GM19463 (cell line): ENCODE data around the gene KIAA1217.

Experiments used
- ATAC-seq: cut with Tn5 transposase; IDR thresholded peaks from one replicate; pipeline ENCODE4 v1.9.1; 2021; ENCODE audit warnings: mild to moderate bottlenecking, moderate library complexity; ENCODE audit not compliant: unreplicated experiment

Gene KIAA1217

GRCh38 chr10:24208661-24209431, at the start of gene KIAA1217:
Gene KIAA1217 (plus strand): TSS chr10:24209138. CDS start chr10:24209194, 56 bp downstream.
- peak; percentile 30 for ATAC-seq

GRCh38 chr10:24162206-24162985, 46.5 kb upstream of the KIAA1217 start:
- no peak for ATAC-seq

GRCh38 chr10:24163485-24163884, 45.5 kb upstream of the KIAA1217 start:
- ATAC-seq = no peak

GRCh38 chr10:24168258-24169170, 40.4 kb upstream of the KIAA1217 start:
- ATAC-seq = no peak

- ATAC-seq = no peak
These were observed 38.7 kb upstream of the KIAA1217 start for GRCh38 chr10:24170199-24170598.

GRCh38 chr10:24172909-24173308, 36.0 kb upstream of the KIAA1217 start:
- ATAC-seq = no peak

GRCh38 chr10:24174014-24174413, 34.9 kb upstream of the KIAA1217 start:
- no peak for ATAC-seq

- ATAC-seq = no peak
These were observed 32.3 kb upstream of the KIAA1217 start for GRCh38 chr10:24176658-24177057.

GRCh38 chr10:24177636-24178035, 31.3 kb upstream of the KIAA1217 start:
- no peak for ATAC-seq

- no peak for ATAC-seq
These were observed 28.0 kb upstream of the KIAA1217 start for GRCh38 chr10:24180891-24181290.

- ATAC-seq = no peak
These were observed 24.5 kb upstream of the KIAA1217 start for GRCh38 chr10:24184455-24184854.

- no peak for ATAC-seq
These were observed 15.6 kb upstream of the KIAA1217 start for GRCh38 chr10:24193330-24193729.

GRCh38 chr10:24197263-24197662, 11.7 kb upstream of the KIAA1217 start:
- no peak for ATAC-seq

GRCh38 chr10:24201503-24202180, 7.3 kb upstream of the KIAA1217 start:
- no peak for ATAC-seq

- no peak for ATAC-seq
These were observed 6.8 kb upstream of the KIAA1217 start for GRCh38 chr10:24202181-24202570.

GRCh38 chr10:24205821-24206220, 3.1 kb upstream of the KIAA1217 start:
- ATAC-seq = no peak

GRCh38 chr10:24206334-24206733, 2.6 kb upstream of the KIAA1217 start:
- ATAC-seq = no peak

- no peak for ATAC-seq
These were observed 2.0 kb upstream of the KIAA1217 start for GRCh38 chr10:24206926-24207325.

- ATAC-seq = no peak
These were observed 1.6 kb upstream of the KIAA1217 start for GRCh38 chr10:24207341-24207740.

- ATAC-seq = no peak
These were observed 942 bp upstream of the KIAA1217 start for GRCh38 chr10:24207781-24208611.
